Ectodermal cell (in vitro differentiated cells): ENCODE measurements around the gene SOSTDC1.

Source experiments
- H3K27ac ChIP-seq: 2 replicates; pipeline ENCODE4 v1.7.0; 2013; ENCODE audit warnings: mild to moderate bottlenecking, low read depth, low read length; ENCODE audit not compliant: insufficient read depth, poor library complexity, severe bottlenecking
- H3K27me3 ChIP-seq: 2 replicates; pipeline ENCODE4 v1.7.0; 2013; ENCODE audit warnings: mild to moderate bottlenecking, low read length; ENCODE audit not compliant: insufficient read depth, control insufficient read depth, poor library complexity, severe bottlenecking
- H3K36me3 ChIP-seq: one replicate; pipeline ENCODE4 v1.7.0; 2013; ENCODE audit warnings: low read length; ENCODE audit not compliant: control insufficient read depth, insufficient read depth
- H3K4me1 ChIP-seq: one replicate; pipeline ENCODE4 v1.7.0; 2013; ENCODE audit warnings: low read length; ENCODE audit not compliant: control insufficient read depth, insufficient read depth
- H3K4me3 ChIP-seq: 2 replicates; pipeline ENCODE4 v1.7.0; 2013; ENCODE audit warnings: low read depth, low read length, control low read depth; ENCODE audit not compliant: insufficient read depth
- H3K9me3 ChIP-seq: 2 replicates; pipeline ENCODE4 v1.7.0; 2013; ENCODE audit warnings: mild to moderate bottlenecking, low read length, moderate library complexity; ENCODE audit not compliant: control insufficient read depth
- WGBS, 2 experiments: methylation state at CpG; one replicate each; pipeline ENCODE4 v1.1.7; 2013; ENCODE audit warnings: missing lambda C conversion rate in 2 of 2; 5-methylcytosine and 5-hydroxymethylcytosine counted together

Gene SOSTDC1

GRCh38 chr7:16433568-16434122 lies 31.9 kb downstream of the SOSTDC1 start:
- no peak overlapping the region for H3K4me3 ChIP-seq
- H3K27me3 ChIP-seq = no peaks in the 10 kb centered on the region

DNA sequence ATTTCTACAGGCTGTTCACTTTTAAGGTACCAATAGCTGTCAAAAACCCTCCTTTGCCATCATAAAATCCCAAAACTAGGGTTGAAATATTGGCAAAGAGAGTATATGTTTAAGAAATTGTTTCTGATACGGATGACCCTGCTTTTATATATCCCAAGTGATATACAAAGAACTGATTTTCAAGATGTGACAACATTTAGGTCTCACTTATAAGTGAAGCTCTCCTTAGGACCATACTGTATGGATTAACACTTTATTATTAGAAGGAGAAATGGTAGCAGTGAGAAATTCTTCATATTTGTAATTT lies 33.2 kb downstream of the SOSTDC1 start:
- WGBS, 2 experiments = 100% methylated on average over 1 of the region's 1 CpG; no CpG with 5 or more reads in 1 of the 2 experiments

More at GRCh38 chr7:16433568-16434122, 31.9 kb downstream of the SOSTDC1 start:
- H3K27ac ChIP-seq = no peak overlapping the region
- WGBS, 2 experiments = 90 to 100% methylated on average over 2 of the region's 2 CpGs
- no peaks in the 10 kb centered on the region for H3K9me3 ChIP-seq
- no peaks in the 10 kb centered on the region for H3K4me1 ChIP-seq
- H3K36me3 ChIP-seq = no peaks in the 10 kb centered on the region

DNA sequence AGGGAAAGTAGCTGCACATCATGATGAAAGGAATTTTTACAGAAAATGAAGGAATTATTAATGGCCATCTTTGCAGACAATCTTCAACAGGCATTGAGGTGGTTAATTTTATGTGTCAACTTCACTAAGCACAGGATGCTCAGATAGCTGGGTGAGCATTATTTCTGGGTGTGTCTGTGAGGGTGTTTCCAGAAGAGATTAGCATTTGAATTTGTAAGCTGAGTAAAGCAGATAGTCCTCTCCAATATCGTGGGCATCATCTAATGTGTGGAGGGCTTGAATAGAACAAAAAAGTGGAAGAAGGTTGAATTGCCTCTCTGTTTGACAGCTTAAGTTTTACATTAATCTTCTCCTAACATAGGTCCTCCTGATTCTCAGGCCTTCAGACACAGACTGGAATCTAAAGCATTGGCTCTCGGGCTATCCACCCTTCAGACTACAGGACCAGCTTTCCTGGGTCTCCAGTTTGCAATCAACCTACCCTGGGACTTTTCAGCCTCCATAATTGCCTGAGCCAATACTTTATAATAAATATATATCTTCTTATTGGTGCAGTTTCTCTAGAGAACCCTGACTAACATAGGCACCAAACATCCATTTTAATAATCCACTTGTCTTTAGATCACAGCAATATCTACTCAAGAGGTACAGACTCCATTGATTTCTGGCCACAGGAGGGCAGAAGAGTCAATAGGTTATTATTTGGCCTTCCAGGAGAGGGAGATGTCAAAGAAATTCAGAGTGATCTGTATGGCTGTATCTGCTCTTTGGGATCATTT lies 33.7 kb downstream of the SOSTDC1 start:
- WGBS, 2 experiments = 81 to 88% methylated on average over 2 of the region's 2 CpGs
- Histone ChIP-seq H3K9me3 (no peaks in the 10 kb centered on the region), H3K27ac (no peak overlapping the region), H3K27me3 (no peaks in the 10 kb centered on the region), H3K4me3 (no peak overlapping the region), H3K36me3 (no peaks in the 10 kb centered on the region), H3K4me1 (no peaks in the 10 kb centered on the region)

More for the DNA sequence above, 33.2 kb downstream of the SOSTDC1 start:
- no peaks in the 10 kb centered on the region for H3K4me1 ChIP-seq
- no peak overlapping the region for H3K27ac ChIP-seq
- no peaks in the 10 kb centered on the region for H3K9me3 ChIP-seq
- H3K36me3 ChIP-seq = no peaks in the 10 kb centered on the region
- H3K27me3 ChIP-seq = no peaks in the 10 kb centered on the region
- no peak overlapping the region for H3K4me3 ChIP-seq

DNA sequence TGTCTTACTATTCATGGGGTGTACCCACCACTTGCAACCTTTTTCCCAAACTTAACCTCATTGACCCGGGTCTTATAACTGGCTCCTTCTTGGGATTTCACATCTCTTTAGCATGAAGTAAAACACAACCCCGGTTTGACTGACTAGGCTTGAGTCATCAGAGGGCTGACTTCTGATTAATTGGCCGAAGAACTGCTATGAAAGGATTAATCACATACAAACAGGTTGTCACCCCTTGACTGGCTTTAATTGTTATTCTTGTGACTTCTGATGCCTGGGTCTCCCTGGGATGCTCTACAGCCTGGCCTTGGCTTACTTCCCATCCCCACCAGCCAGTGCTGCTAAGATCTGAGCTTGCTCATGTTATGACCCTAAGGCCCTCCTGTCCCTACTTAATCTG lies 35.4 kb downstream of the SOSTDC1 start:
- H3K9me3 ChIP-seq = no peaks in the 10 kb centered on the region
- H3K27ac ChIP-seq = no peak overlapping the region
- no peaks in the 10 kb centered on the region for H3K27me3 ChIP-seq
- no peaks in the 10 kb centered on the region for H3K36me3 ChIP-seq
- no peaks in the 10 kb centered on the region for H3K4me1 ChIP-seq
- H3K4me3 ChIP-seq = no peak overlapping the region
- WGBS, 2 experiments = 93 to 94% methylated on average over 3 of the region's 3 CpGs

- Histone ChIP-seq H3K4me3 (no peak overlapping the region), H3K4me1 (no peaks in the 10 kb centered on the region), H3K9me3 (no peaks in the 10 kb centered on the region), H3K27me3 (no peaks in the 10 kb centered on the region), H3K36me3 (no peaks in the 10 kb centered on the region), H3K27ac (no peak overlapping the region)
- 90 to 100% methylated on average over 2 of the region's 2 CpGs for WGBS, 2 experiments
These were observed 36.9 kb downstream of the SOSTDC1 start for GRCh38 chr7:16428672-16429071.

- no peaks in the 10 kb centered on the region for H3K36me3 ChIP-seq
- H3K27ac ChIP-seq = no peak overlapping the region
- no peaks in the 10 kb centered on the region for H3K27me3 ChIP-seq
- H3K9me3 ChIP-seq = no peaks in the 10 kb centered on the region
- no peaks in the 10 kb centered on the region for H3K4me1 ChIP-seq
- H3K4me3 ChIP-seq = no peak overlapping the region
These were observed 37.4 kb downstream of the SOSTDC1 start for GRCh38 chr7:16428182-16428581.

DNA sequence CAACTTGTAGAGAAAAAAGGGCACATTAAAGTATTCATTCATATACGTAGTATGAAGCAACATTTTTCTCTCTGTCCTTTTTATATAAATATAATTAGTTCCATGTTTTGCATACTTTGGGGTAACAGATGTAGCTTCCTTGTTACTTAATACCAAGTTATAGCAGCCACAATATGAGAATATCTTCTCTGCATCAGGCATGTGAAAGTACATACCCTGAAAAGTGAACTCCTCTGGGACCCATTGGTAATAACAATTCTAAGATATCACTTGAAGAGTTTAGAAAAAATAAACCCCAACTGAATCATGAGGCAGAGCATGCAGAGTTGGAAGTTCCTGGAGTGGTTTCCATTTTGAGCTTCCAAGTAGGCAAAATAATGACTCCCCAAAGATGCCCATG lies 41.8 kb downstream of the SOSTDC1 start:
- H3K9me3 ChIP-seq = no peaks in the 10 kb centered on the region
- no peaks in the 10 kb centered on the region for H3K36me3 ChIP-seq
- no peaks in the 10 kb centered on the region for H3K4me1 ChIP-seq
- no peak overlapping the region for H3K27ac ChIP-seq
- no CpG with 5 or more reads among the region's 1 CpG for WGBS, 2 experiments
- H3K27me3 ChIP-seq = peaks cover 5% of the 10 kb centered on the region
- H3K4me3 ChIP-seq = no peak overlapping the region

GRCh38 chr7:16422917-16423316 lies 42.6 kb downstream of the SOSTDC1 start:
- WGBS, 2 experiments = 93% methylated on average over 3 of the region's 3 CpGs
- Histone ChIP-seq H3K4me3 (no peak overlapping the region), H3K9me3 (no peaks in the 10 kb centered on the region), H3K27ac (no peak overlapping the region), H3K4me1 (no peaks in the 10 kb centered on the region), H3K36me3 (no peaks in the 10 kb centered on the region), H3K27me3 (peaks cover 5% of the 10 kb centered on the region)

DNA sequence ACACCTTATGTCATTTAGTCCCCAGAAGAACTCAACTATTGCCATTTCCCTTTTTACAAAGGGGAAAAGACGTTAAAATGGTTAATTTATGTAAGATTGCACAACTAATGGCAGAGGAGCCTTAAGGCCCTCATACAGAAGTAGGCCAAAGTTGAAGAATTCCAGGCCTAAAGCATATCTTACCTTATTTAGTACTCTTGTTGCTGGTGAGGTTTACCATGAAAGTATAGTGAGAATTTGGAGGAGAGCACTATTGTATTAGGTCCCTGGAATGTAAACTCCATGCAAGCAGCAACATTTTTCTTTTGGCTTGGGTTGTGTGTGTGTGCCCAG lies 43.5 kb downstream of the SOSTDC1 start:
- WGBS, 2 experiments = 83 to 100% methylated on average over 1 of the region's 1 CpG
- no peaks in the 10 kb centered on the region for H3K36me3 ChIP-seq

DNA sequence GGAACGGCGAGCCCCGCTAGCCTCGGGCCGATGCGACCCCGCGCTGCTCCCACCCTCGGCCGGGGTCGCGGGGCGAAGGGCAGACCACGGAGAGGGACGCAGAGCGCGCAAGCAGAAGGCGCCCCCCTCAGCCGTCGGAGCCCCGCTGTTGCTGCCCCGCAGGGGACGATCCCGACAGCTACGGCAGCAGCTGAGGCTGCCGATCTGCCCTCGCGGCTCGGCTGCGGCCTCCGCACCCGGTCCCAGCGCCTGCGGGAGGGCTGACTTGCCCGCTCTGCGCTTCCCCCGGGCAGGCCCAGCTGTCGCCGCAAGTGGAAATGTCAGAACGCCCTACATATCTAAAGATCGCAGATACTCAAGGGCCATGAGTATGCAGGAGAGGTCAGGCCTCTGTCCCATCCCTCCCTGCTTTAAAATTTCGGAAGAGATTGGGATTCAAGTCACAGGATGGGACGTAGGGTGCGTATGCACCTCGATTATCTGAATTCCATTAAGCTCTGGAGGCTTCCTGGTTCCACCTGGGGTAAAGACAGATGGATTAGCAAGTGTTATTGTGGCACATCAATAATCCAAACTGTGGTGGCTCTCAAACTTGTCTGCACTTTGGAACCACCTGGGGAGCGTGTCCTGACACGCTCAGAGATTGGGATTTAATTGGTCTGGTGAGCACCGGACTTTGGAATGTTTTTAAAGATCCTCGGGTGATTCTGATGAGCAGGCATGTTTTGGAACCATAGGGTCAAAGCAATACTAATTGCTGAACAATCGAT lies 44.0 kb downstream of the SOSTDC1 start, which contains the start of gene CRPPA:
TSS of gene CRPPA (minus strand) at position 206 of the 770 bp plus-strand sequence. CDS start 216 bp downstream, outside the sequence.
- 12 to 13% methylated on average over 50 of the region's 50 CpGs for WGBS, 2 experiments
- Histone ChIP-seq H3K9me3 (no peaks in the 10 kb centered on the region), H3K4me3 (peak within 1 kb of the TSS; percentile 70), H3K4me1 (no peaks in the 10 kb centered on the region), H3K27ac (peak within 1 kb of the TSS; percentile 73), H3K27me3 (peaks cover 5% of the 10 kb centered on the region), H3K36me3 (no peaks in the 10 kb centered on the region)

More for the DNA sequence above, 43.5 kb downstream of the SOSTDC1 start:
- H3K27me3 ChIP-seq = peaks cover 5% of the 10 kb centered on the region
- H3K4me3 ChIP-seq = no peak overlapping the region
- H3K9me3 ChIP-seq = no peaks in the 10 kb centered on the region
- H3K4me1 ChIP-seq = no peaks in the 10 kb centered on the region
- H3K27ac ChIP-seq = no peak overlapping the region
